ENCODE data around the gene ABCA7.

Gene ABCA7
- 13.6 to 46.9 (median 21.7) reads per million in 17 experiments for total RNA-seq

GRCh38 chr19:1039646-1040475, at the start of gene ABCA7:
TSS of gene ABCA7 (plus strand) at chr19:1040107. CDS start at chr19:1041362, 1,255 bp downstream.
- DNase-seq = peak; percentile 97 to 99 (median 98)

DNA sequence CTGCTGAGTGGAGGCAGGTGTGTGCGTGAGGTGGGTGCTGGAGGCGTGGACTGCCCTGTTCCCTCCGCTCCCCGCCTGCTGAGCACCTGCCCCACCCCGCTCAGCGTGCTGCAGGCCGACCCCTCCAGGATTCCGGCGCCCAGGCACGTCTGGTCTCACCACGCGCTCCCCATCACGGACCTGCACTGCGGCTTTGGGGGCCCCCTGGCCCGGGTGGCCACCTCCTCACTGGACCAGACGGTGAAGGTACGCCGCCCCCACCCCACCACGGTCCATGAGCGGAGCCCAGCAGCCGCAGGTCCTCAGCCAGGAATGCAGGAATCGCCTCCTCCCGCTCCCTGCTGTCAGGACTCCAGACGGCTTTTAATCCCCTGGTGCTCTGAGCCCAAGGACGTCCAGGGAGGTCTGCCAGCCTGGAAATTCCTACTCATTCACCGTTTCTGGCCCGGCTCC, 49.8 kb upstream of the ABCA7 start:
- DNase-seq = no peak

GRCh38 chr19:990746-991145, 49.2 kb upstream of the ABCA7 start:
- DNase-seq = no peak

DNA sequence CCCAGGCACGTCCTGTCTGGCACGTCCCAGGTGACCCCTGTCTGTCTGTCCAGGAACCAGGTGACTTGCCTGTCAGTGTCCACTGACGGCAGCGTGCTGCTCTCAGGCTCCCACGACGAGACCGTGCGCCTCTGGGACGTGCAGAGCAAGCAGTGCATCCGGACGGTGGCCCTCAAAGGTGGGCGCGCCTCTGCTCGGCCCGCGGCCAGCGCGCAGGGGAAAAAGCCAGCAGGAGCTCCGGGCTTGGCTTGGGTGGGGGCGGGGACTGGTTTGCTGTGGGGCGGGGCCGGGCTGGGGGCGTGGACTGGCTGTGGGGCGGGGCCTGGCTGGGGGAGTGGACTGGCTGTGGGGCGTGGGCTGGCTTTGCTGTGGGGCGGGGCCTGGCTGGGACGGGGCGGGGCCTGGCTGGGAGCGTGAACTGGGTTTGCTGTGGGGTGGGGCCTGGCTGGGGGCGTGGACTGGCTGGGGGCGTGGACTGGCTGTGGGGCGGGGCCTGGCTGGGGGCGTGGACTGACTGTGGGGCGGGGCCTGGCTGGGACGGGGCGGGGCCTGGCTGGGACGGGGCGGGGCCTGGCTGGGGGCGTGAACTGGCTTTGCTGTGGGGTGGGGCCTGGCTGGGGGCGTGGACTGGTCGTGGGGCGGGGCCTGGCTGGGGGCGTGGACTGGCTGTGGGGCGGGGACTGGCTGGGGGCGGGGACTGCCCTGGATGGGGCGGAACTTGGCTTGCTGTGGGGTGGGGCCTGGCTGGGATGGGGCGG, 48.6 kb upstream of the ABCA7 start:
- peak; percentile 10 to 65 (median 32) for DNase-seq

GRCh38 chr19:991932-992669, 47.8 kb upstream of the ABCA7 start:
- DNase-seq = no peak

DNA sequence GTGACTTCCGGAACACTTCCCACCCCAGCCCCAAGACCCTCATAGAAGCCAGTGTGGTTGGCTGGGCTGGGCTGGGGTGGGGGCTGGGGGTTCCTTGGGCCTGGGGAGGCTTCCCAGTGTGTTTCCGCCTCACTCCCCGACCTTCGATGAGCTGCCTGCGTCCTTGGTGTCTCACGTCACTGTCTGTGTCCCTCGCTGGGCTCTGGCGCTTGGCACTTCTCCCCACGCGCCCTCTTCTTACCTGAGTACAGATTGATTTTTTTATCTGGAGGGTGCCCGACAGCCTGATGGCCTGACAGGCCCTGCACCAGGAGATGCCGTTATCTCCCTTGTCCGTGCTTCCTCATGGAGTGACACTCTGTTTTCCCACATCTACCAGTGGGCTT, 47.2 kb upstream of the ABCA7 start:
- DNase-seq = no peak

- no peak for DNase-seq
Measured at GRCh38 chr19:993361-993830, 46.5 kb upstream of the ABCA7 start.

- no peak for DNase-seq
Measured at GRCh38 chr19:993831-994393, 46.0 kb upstream of the ABCA7 start.

DNA sequence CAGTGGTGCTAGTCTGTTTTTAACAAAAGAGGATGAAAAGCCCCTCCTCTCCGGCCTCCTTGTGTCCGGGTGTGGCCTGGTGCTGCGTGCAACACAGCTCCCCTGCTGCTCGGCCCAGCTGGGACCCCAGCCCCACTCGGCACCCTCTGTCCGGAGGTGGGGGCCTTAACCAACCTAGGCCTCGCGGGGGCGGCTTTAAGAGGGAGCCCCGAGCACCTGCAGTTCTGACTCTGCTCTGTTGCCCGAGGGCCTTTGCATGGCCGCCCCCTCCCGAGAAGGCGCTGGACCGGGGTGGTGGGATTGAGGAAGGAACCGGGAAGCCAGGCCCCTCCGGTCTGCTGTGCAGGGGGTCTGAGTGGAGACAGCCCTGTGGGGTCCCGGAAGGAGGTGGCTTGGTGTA, 45.4 kb upstream of the ABCA7 start:
- no peak for DNase-seq

- no peak for DNase-seq
Measured at GRCh38 chr19:995051-995827, 44.7 kb upstream of the ABCA7 start.

- DNase-seq = peak in 1 of 4 experiments; percentile 28
Measured at GRCh38 chr19:996051-996838, 43.7 kb upstream of the ABCA7 start.

- no peak for DNase-seq
Measured at GRCh38 chr19:998064-998463, 41.8 kb upstream of the ABCA7 start.

- DNase-seq = no peak
Measured at GRCh38 chr19:999379-999719, 40.6 kb upstream of the ABCA7 start.

DNA sequence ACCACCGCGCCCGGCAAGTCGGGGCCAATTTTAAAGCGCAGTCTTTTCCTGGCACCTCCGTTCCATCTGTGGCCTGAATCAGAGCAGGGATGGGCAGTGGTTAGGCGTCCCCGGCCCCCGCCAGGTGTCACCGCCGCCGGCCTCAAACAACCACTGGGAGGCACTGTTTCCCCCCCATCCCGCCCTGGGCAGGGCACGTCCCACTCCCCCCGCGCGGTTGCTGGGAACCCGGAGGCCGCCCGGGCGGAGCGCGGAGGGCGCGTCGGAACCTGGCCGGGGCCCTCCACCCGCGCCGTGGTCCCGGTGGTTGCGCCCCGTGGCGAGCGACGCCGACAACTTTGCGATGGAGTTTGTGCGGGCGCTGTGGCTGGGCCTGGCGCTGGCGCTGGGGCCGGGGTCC, 39.8 kb upstream of the ABCA7 start, which contains the start of gene GRIN3B:
GRIN3B (plus strand) TSS at position 325 of the 400 bp plus-strand sequence; CDS start at position 344, 19 bp downstream.
- DNase-seq = peak; percentile 52 to 83 (median 64)

GRCh38 chr19:1000591-1001537, 39.0 kb upstream of the ABCA7 start:
- peak in 3 of 4 experiments; percentile 21 to 43 (median 31) for DNase-seq

GRCh38 chr19:1001538-1002166, 38.3 kb upstream of the ABCA7 start:
- peak; percentile 53 to 82 (median 76) for DNase-seq

DNA sequence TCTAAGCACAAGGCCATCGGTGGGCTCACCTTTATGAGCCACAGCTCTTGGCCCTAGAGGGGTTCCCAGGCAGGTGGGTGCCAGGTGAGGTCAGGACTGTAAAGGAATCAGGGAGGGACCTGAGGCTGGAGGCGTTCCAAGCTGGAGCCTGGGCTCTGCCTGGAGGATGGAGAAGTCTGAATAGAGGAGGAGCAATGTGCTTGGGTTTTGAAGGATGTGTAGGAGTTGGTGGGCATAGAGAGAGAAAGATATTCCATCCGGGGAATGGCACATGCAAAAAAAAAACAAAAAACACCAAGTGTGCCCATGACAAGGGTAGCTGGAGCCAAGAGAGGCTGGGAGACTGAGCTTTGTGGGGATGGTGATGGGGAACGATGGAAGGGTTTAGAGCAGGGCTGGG, 37.3 kb upstream of the ABCA7 start:
- DNase-seq = no peak

DNA sequence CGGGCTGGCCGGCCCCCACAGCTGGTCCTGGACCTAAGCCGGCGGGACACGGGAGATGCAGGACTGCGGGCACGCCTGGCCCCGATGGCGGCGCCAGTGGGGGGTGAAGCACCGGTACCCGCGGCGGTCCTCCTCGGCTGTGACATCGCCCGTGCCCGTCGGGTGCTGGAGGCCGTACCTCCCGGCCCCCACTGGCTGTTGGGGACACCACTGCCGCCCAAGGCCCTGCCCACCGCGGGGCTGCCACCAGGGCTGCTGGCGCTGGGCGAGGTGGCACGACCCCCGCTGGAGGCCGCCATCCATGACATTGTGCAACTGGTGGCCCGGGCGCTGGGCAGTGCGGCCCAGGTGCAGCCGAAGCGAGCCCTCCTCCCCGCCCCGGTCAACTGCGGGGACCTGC, 36.6 kb upstream of the ABCA7 start:
- no peak for DNase-seq

GRCh38 chr19:1004204-1004802, 35.6 kb upstream of the ABCA7 start:
- no peak for DNase-seq

All from suppressor macrophage (primary cell).